ENCODE data around the gene GRB10. TPM values are rescaled to one million over a fixed set of nuclear protein-coding genes. Genes with fewer than 3 reads are reported as not detected.

GRB10 gene
- polyA plus RNA-seq, 2 of the 4 experiments (the other 2 are of a cell fraction) = 23.2 to 37.0 TPM

DNA sequence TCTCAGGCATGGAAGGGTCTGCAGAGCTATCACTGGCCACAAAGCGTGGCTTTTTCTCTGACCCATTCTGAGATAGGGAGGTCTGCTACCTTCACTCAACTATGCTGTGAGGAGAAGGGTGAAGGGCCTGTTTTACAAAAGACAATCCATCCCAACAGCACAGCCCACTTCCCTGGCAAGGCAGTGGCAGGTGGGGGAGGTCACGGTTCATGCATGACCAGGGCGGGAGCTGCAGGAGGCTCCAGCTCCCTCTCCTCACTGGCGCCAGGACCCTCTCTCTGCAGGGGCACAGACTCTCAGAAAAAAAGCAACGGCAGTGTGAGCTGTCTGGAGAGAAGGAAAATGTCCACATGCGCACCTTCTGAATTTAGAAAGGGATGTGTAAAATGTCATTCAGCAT, 28.5 kb downstream of the GRB10 start:
- H3K4me1 ChIP-seq = no peaks in the 10 kb centered on the region
- TF ChIP-seq MYC (IDR thresholded peaks at IDR 0.05; ENCODE audit: borderline replicate concordance, low read length) (no peak), PBX3 (IDR thresholded peaks at IDR 0.05) (no peak), HEYL (CRISPR knock-in tag; IDR thresholded peaks at IDR 0.05) (no peak)
- H3K9me3 ChIP-seq = no peaks in the 10 kb centered on the region
- FAIRE-seq (no peak), ATAC-seq (no peak), DNase-seq (ENCODE audit: low read depth in 1 of 2, low spot score in 1 of 2) (no peak)
- WGBS (ENCODE audit: missing lambda C conversion rate) = 96% methylated on average over 5 of the region's 6 CpGs
- CTCF ChIA-PET = interaction anchor here (1.0 kb wide), 1 partner anchor 387 kb away, joined by 7 read pairs; no protein-coding TSS in a partner anchor
- POLR2A ChIA-PET = no interaction called here
- no peak overlapping the region for H3K27ac ChIP-seq
- no peak overlapping the region for H3K4me3 ChIP-seq
- no peak overlapping the region for H3K4me2 ChIP-seq

- ChIA-PET CTCF (interaction anchor here (1.0 to 1.7 kb wide), 2 partner anchors 11 to 17 kb away, joined by 3 to 4 read pairs; no protein-coding TSS in a partner anchor), POLR2A (no interaction called here)
- no peak; a peak in 1 of 6 replicates for ATAC-seq
- Histone ChIP-seq H3K9me3 (no peaks in the 10 kb centered on the region), H3K4me2 (no peak overlapping the region), H3K4me3 (no peak overlapping the region), H3K27ac (no peak overlapping the region), H3K4me1 (no peaks in the 10 kb centered on the region)
- FAIRE-seq = no peak
- TF ChIP-seq KDM1A (IDR thresholded peaks at IDR 0.05; ENCODE audit: low read depth) (no peak), CTCF (IDR thresholded peaks at IDR 0.05) (no peak), POLR2AphosphoS2 (conservative IDR thresholded peaks at IDR 0.05; ENCODE audit: low read length) (no peak)
- TF ChIP-seq, protein P1, sequence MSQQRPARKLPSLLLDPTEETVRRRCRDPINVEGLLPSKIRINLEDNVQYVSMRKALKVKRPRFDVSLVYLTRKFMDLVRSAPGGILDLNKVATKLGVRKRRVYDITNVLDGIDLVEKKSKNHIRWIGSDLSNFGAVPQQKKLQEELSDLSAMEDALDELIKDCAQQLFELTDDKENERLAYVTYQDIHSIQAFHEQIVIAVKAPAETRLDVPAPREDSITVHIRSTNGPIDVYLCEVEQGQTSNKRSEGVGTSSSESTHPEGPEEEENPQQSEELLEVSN (IDR thresholded peaks at IDR 0.05; ENCODE audit: borderline replicate concordance, low read depth) = no peak
- TF ChIP-seq, protein P2, sequence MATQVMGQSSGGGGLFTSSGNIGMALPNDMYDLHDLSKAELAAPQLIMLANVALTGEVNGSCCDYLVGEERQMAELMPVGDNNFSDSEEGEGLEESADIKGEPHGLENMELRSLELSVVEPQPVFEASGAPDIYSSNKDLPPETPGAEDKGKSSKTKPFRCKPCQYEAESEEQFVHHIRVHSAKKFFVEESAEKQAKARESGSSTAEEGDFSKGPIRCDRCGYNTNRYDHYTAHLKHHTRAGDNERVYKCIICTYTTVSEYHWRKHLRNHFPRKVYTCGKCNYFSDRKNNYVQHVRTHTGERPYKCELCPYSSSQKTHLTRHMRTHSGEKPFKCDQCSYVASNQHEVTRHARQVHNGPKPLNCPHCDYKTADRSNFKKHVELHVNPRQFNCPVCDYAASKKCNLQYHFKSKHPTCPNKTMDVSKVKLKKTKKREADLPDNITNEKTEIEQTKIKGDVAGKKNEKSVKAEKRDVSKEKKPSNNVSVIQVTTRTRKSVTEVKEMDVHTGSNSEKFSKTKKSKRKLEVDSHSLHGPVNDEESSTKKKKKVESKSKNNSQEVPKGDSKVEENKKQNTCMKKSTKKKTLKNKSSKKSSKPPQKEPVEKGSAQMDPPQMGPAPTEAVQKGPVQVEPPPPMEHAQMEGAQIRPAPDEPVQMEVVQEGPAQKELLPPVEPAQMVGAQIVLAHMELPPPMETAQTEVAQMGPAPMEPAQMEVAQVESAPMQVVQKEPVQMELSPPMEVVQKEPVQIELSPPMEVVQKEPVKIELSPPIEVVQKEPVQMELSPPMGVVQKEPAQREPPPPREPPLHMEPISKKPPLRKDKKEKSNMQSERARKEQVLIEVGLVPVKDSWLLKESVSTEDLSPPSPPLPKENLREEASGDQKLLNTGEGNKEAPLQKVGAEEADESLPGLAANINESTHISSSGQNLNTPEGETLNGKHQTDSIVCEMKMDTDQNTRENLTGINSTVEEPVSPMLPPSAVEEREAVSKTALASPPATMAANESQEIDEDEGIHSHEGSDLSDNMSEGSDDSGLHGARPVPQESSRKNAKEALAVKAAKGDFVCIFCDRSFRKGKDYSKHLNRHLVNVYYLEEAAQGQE (IDR thresholded peaks at IDR 0.05) = no peak
- no peak for DNase-seq (ENCODE audit: low read depth in 1 of 2, low spot score in 1 of 2)
- 96% methylated on average over 4 of the region's 4 CpGs for WGBS (ENCODE audit: missing lambda C conversion rate)
These were observed 30.3 kb downstream of the GRB10 start for GRCh38 chr7:50752422-50752821.

DNA sequence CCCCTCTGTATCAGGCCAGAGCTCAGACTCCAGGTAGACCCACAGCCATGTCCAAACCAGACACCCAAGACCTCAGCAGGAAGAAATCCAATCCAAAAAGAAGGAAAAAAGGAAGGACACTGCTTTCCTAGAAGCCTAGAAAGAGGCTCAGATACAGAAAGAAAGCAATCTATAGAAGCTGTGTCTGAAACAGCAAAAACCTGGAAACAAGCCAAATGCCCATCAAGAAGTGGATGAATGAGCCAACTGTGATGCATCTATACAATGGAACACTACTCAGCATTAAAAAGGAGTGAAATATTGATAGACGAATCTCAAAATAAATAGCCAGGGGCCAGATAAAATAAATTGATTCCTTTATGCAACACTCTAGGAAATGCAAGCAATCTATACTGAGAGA, 31.6 kb downstream of the GRB10 start:
- TF ChIP-seq RARB (CRISPR knock-in tag; IDR thresholded peaks at IDR 0.05) (no peak), RCOR1 (IDR thresholded peaks at IDR 0.05; ENCODE audit: low read depth, low read length) (no peak)
- ChIA-PET CTCF (no interaction called here), POLR2A (no interaction called here)
- H3K4me3 ChIP-seq = no peak overlapping the region
- FAIRE-seq = no peak
- no peaks in the 10 kb centered on the region for H3K9me3 ChIP-seq
- DNase-seq (ENCODE audit: low read depth in 1 of 2, low spot score in 1 of 2) = no peak
- H3K4me1 ChIP-seq = no peaks in the 10 kb centered on the region
- ATAC-seq = no peak
- WGBS (ENCODE audit: missing lambda C conversion rate) = 94% methylated on average over 1 of the region's 1 CpG
- no peak overlapping the region for H3K27ac ChIP-seq
- H3K4me2 ChIP-seq = no peak overlapping the region

DNA sequence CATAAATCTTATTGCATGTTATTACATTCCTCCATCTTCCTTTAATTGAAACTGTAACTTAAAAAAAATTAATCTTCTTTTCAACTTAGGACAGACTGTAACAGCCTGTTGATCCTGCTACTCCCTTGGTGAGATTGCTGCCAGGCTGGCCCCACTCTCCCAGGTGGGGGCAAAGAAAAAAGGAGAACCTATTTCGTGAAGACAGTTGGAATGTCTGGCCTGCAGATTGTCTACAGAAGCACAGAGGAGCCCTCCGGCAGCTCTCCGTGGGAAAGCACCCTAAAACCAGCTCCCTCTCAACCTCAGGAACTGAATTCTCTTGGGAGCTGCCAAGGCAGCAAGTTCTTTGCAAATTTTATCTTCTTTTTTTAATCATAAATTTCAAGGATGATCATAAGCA, 32.8 kb downstream of the GRB10 start:
- FAIRE-seq = no peak
- no peak overlapping the region for H3K4me3 ChIP-seq
- POLR2A ChIA-PET = no interaction called here

More for the DNA sequence above, 32.8 kb downstream of the GRB10 start:
- no peak for DNase-seq (ENCODE audit: low read depth in 1 of 2, low spot score in 1 of 2)
- CTCF ChIA-PET = interaction anchor here (0.9 kb wide), 1 partner anchor 392 kb away, joined by 4 read pairs; no protein-coding TSS in a partner anchor
- 89% methylated on average over 3 of the region's 3 CpGs for WGBS (ENCODE audit: missing lambda C conversion rate)
- no peak for ATAC-seq
- no peaks in the 10 kb centered on the region for H3K4me1 ChIP-seq
- TF ChIP-seq HDAC2 (IDR thresholded peaks at IDR 0.05) (no peak), POLR2A (IDR thresholded peaks at IDR 0.05; ENCODE audit: low read length) (no peak), NR3C1 (IDR thresholded peaks at IDR 0.05) (no peak), JUNB (IDR thresholded peaks at IDR 0.05) (no peak), RCOR1 (IDR thresholded peaks at IDR 0.05; ENCODE audit: low read depth, low read length) (no peak), JUN (IDR thresholded peaks at IDR 0.05) (no peak), ELK1 (IDR thresholded peaks at IDR 0.05; ENCODE audit: low read depth, low read length) (no peak), FOSL2 (IDR thresholded peaks at IDR 0.05) (no peak), FOSL2 (CRISPR knock-in tag; IDR thresholded peaks at IDR 0.05) (no peak), ZFP36 (IDR thresholded peaks at IDR 0.05; ENCODE audit: borderline replicate concordance, partially characterized antibody) (no peak), HOXA7 (CRISPR knock-in tag; IDR thresholded peaks at IDR 0.05) (no peak), HOXB5 (CRISPR knock-in tag; IDR thresholded peaks at IDR 0.05) (no peak), CBX8 (IDR thresholded peaks at IDR 0.05) (no peak), SREBF2 (IDR thresholded peaks at IDR 0.05) (no peak), FOXS1 (CRISPR knock-in tag; IDR thresholded peaks at IDR 0.05) (no peak)
- TF ChIP-seq, protein P1 (IDR thresholded peaks at IDR 0.05; ENCODE audit: borderline replicate concordance, low read depth) = no peak
- H3K27ac ChIP-seq = no peak overlapping the region
- H3K4me2 ChIP-seq = no peak overlapping the region
- H3K9me3 ChIP-seq = no peaks in the 10 kb centered on the region

Data from A549 (cell line).